ENCODE results near the gene MAP3K4.
A peak's percentile ranks its signal among the peaks of the same experiment; 100 is the strongest.
"Not testable (repeated sequence)": the region's sequence is repeated elsewhere in the genome, so short reads cannot be mapped to it uniquely, and the experiment has no call there.

The MAP3K4 gene

DNA sequence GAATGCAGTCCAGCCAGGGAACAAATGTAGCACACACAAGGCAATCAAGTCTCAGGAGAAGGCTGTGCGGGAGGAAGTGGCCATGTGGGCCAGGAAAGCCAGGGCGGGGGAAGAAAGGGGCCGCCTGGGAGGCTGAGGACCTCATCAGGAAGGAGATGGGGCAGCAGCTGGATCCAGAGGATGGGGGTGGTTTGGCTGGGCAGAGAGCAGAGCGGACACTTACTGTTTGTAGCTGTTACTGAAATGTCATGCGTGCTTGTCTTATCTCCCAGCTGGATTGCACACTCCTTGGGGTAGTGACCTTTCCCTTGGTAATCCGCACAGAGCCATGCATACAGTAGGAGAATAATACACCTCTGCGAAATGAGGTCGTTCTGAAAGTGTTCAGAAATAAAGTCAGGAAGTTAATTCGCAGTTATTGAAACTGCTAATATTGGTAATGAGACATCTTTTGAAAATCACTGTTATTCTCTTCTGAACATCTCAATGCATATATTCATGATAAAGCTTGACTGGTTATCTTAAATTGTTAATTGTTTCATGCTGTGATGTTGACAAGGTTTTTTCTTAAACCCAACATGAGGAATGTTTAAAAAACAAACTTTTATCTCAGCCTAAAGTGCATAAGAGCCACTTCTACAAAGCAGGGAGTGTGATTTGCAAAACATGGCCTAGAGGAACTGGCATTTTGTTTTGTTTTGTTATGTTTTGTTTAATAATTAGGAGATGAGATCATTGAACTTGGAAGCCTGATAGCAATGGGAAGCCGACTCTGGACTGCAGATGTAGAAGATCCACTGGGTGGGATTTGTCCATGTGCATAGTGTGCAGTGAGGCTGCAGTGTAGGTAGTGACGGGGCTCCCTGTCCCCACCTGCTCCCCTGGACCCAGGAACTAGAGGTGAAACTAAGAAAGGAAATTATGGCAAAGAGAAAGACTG lies 18.0 kb upstream of the MAP3K4 start:
- DNase-seq: no peak

DNA sequence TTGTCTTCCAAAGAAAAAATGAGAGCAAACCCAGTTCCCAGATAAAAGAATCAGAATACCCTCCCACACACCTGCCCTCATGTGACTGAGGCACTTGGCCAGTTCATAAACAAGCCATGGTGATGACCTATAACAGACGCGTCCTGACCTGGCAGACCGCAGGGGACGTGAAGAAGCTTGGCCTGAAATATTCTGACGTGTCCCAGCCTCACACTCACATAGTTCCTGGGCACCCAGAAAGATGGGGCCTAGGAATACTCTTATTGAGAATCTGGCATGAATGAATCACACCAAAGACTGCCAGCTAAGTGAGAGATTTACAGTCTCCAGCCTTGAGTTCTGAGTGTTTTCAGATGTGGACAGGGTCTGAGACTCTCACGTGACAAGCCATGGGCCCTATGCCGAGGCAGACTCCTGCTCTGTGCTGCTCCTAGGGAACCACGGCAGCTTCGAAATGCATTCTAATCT lies 17.2 kb upstream of the MAP3K4 start:
- DNase-seq: no peak

GRCh38 chr6:160975162-160975561 lies 16.4 kb upstream of the MAP3K4 start:
- no peak for DNase-seq

DNA sequence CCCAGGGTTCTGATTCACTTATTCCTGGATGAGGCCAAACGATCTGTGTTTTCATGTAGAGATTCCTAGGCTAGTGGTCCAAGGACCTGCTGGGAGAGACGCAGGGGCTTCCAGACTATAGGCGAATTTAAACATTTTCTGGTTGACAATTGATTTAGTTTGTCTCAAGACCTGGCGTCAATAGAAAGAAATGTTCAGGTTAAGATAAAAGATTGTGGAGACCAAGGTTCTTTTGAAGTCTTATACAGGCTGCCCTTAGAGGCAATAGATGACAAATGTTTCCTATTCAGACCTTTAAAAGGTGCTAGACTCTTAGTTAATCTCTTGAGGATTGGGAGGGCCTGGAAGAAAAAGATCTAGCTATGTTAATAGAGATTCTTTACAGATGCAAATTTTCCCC lies 15.6 kb upstream of the MAP3K4 start:
- DNase-seq: not testable (repeated sequence)

- DNase-seq: no peak
Observed at GRCh38 chr6:160978141-160978901, 13.2 kb upstream of the MAP3K4 start.

- DNase-seq: no peak
Observed at GRCh38 chr6:160979061-160979708, 12.4 kb upstream of the MAP3K4 start.

- DNase-seq: not testable (repeated sequence)
Observed at GRCh38 chr6:160983377-160983948, 8.1 kb upstream of the MAP3K4 start.

- DNase-seq: no peak
Observed at GRCh38 chr6:160986851-160987250, 4.7 kb upstream of the MAP3K4 start.

DNA sequence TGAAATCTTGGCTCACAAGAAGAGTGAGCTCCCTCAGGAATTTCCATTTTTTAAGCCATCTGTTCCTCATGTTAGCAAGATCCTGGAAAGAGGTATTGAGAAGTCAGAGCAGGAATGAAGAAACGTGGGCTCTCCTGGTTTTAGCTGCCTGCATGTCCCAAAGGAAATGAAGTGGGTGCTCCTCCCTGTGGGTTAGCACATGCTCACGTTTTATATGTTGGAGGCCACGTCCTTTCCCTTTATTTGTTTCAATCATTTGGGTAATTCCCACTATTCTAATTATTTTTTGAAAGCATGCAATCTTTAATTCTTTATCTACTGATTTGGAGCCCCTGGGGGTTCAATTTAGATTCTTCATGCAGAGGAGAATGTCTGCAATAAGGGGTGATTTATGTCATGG lies 4.3 kb upstream of the MAP3K4 start:
- no peak for DNase-seq

DNA sequence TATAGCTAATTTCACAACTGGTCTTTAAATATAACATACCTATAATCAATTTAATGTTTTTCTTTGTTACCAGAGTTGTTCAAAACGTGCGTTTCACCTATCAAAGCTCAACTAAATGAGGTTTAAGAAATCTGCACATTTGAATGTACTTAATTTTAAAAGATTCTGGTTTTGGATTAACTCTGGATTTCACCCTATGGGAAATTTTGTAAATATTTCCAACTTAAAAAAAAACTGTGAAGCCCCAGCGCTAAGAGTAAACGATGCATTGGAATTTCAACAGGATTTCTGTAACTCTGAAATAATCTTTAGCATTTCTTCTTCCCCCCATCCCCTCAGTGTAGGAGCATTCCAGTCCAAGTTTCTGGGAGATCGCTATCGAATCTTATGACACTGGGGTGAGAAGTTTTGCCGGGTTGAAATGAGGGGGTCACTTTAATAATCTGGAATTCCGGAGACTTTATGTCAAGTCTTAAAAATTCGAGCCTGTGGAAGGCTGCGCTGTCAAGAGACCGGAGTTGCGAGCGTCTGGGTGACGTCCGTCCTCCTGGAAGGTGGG lies 643 bp upstream of the MAP3K4 start:
- DNase-seq: no peak

DNA sequence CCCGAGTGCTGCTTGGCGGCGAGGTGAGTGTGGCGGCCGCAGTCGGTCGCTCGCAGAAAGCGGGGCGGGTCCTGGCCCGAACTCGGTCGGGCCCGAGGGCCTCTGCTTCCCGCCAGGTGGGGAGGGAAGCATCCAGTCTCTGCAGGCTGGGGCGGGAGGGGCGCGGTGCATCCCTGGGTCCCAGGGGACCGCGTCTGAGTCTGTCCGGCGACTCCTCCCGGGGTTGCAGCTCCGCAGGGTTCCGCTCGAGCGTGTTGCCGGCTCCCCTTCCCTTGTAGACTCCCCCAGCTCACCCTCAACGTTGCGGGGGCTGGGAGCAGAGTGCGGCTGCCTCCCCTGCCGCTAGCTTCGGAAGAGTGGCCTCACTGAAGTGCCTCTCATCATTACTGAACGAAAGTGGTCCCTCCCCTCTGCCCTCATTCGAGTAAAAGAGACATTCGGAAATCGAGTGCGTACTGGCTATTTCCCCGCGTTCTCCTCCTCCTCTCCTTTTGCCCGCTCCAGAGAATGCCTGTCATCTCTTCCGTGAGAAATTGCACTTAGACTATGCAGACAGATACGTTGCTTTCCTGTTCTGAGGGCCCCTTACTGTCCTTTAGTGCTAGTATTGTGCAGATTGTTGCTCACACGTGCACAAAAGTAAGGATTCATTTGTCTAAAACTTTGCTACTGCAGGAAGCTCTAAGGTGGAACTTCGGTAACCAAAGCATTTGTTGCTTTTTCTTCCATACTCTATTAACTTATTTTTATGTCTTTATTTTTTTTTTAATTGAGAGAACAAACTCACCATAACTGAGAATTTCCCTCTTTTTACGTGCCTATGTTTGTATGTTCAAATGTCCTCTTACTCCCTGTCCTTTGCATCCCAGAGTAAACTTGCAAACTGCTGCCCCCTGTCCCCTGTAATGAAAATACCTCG lies 751 bp downstream of the MAP3K4 start:
- DNase-seq: peak; percentile 65

GRCh38 chr6:160992980-160993314 lies 1.4 kb downstream of the MAP3K4 start:
- no peak for DNase-seq

GRCh38 chr6:160995271-160995670 lies 3.7 kb downstream of the MAP3K4 start:
- DNase-seq: no peak

GRCh38 chr6:160996131-160996601 lies 4.6 kb downstream of the MAP3K4 start:
- no peak for DNase-seq

DNA sequence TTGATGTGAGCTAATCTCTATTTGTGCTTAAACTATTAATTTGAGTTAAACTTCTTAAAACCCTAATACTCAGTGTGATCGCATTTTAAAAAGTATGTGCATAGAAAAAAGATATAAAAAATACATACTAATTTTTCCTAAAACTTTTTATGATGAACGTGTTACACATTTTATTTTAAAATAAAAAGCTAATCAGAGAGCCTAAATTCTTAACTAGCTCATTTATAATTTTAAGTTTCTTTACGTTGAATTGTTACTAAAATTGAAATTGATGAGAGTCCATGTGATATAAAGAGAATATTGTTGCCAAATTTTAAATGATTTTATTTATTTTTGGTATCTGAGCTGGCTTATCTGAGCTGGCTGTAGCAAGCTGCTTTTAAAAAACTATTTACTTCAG lies 6.6 kb downstream of the MAP3K4 start:
- DNase-seq: no peak

DNA sequence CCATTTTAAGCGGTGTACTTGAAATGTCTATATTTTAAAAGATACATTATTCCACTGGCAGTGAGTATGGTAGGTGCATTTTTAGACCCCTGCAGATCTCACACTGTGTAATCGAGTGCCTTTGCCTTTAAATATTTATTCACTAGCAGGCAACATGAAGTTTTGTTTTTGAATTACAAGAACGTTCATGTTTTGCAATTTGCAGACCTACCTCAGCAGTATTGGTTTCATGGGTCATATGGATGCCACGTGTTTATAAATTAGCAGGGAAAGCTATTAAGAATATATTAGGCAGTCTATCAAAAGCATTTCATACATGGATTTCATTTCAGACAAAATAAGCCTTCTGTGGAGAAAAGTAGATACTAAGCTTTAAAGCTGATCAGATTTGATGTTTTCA lies 7.2 kb downstream of the MAP3K4 start:
- DNase-seq: no peak

DNA sequence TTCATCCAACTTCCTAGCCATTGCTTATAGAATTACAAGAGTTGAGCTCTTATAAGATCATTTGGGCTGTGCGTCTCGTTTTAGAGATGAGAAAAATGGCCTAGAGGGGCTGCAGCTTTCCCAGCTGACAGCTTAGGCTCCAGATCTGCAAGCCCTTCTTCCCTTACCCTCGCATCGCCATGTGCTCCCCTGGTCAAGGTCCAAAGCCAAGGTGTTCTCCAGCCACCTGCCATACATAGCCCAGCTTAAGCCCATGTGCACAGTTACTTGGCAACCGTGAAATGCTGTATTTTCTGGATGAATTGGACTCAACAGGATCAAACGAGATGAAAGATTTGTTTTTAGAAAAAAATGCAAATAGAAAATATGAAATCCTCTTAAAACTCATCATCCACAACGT lies 7.9 kb downstream of the MAP3K4 start:
- DNase-seq: no peak

DNA sequence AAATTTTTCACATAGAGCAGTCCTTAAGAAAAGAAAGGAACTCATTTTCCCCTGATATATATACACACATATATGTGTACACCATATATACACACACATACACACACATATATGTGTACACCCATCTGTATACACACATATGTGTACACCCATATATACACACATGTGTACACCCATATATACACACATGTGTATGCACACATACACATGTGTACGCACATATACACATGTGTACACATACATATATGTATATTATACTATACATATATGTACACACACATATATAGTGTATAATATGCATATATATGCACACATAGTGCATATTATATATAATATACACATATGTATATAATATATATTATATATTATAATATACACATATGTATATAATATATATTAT lies 9.1 kb downstream of the MAP3K4 start:
- no peak for DNase-seq

DNA sequence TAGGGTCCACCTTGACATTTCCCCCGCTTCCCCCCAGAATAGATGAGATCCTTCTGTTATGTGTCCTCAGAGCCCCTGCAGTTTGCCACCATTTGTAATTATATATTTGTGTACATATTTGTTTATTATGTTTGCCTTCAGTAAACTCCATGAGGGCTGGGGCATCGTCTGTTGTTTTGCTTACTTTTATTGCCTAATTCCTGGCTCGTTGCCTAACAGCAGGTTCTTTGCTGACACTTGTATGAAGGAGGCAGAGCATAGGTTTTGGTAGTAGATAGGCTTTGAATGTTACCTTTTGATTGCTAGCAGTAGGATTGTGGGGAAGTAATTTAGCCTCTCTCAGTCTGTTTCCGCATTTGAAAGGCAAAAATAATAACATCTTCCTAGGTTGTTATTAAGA lies 9.9 kb downstream of the MAP3K4 start:
- DNase-seq: no peak

GRCh38 chr6:161003336-161003735 lies 11.8 kb downstream of the MAP3K4 start:
- no peak for DNase-seq

DNA sequence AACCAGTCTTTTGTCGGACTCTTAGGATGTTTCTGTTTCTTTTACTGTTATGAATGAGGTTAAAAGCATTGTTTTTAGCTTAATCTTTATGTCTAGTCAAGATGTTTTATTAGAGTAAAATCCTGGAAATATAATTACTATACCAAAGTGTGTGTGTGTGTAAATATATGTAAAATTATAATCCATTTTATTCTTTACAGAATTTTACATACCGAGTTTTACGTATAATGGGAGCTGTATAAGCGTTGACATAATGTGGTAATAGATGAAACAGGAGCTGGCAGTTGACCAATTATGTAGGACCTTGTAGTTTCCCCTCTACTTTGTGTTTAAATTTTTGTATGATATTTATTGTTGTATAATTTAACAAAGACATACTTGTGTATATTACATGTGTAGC lies 16.7 kb downstream of the MAP3K4 start:
- no peak for DNase-seq

DNA sequence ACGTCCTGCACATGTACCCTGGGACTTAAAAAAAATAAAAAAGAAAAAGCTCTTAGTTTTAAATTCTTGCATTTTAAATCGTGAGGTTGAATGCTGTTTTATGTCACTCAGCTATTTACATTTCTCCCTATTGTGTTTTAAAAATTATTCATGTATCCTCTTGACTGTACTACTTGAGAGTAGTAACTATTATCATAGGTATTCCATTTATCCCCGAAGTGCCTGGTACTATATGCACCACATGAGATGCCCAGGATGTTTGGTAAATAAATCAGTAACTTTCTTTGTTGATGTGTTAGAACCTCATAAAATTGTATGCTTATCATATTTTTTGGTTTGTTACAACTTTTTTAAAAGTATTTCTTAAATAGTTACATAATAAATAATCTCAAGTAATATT lies 18.4 kb downstream of the MAP3K4 start:
- no peak for DNase-seq

Measured in activated CD4-positive, alpha-beta T cell treated with anti-CD3 and anti-CD28 coated beads, Interleukin-10, Interleukin-2, amounts not matched to agents 100 ng/mL and 50 ng/mL, durations not matched to agents 16 hours and 8 hours (primary cell).